GM18861 (cell line): ENCODE measurements around the gene GSE1.

Experiments
- ATAC-seq: cut with Tn5 transposase; IDR thresholded peaks from one replicate; pipeline ENCODE4 v1.9.1; 2021; ENCODE audit not compliant: unreplicated experiment

Gene GSE1

DNA sequence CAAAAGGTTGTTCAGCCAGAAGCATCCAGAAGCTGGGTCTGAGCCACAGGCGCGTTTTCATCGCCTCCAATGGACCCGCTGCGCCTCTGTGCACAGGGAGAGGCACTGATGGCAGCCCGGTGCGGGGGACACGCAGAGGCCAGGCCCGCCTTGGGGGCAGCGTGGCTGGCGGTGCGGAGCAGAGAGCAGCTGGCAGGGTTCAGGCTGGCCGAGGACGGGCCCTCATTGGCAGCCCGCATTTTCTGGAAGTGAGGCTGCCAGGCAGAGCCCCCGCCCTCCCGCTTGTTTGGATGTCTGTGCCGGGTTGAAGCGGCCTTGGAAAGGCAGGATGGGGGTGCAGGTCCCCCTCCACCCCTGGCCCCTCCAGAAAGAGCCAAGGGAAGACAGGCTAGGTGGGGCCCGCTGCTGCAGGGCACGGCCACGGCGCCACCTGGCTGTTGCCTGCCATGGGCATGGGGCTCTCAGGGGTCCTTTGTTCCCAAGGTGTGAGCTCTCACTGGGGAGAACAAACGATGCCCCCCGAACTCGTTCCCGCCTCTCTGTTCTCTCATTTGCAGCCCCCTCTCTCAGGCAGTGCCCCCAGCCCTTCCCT, 18.8 kb downstream of the GSE1 start:
- ATAC-seq = no peak

DNA sequence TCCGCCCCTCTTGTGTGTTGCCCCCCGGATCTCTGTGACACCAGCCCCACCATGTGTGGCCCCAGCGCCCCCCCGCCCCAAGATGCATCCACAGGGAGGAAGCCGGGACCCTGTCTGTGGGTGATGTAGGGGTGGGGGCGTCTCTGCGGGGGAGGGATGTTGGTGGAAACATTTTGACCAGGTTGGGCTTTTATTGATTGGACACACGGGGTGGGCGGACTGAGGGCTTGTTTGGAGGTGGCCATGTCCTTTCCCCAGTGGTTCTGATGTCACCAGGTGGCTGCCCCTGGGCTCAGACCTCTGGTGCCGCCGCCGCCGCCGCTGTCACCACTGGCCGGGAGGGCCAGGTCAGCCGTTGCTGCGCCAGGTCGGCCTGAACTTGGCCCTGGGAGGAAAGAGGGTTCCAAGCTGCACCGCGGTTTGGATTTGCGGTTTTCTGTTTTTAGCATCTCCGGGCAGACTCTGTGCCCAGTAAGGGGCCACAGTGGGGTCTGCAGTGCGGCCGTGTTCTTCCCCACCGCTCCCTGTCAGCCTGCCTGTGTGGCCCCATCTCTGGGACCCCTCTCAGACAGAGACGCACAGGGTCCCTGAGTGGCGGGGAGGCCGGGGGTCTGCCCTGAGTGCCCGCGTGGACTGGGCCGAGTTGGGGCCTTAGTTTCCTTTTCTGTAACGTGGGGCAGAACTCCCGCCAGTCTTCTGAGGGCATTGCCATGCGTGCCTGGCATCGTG, 19.8 kb downstream of the GSE1 start:
- no peak for ATAC-seq

DNA sequence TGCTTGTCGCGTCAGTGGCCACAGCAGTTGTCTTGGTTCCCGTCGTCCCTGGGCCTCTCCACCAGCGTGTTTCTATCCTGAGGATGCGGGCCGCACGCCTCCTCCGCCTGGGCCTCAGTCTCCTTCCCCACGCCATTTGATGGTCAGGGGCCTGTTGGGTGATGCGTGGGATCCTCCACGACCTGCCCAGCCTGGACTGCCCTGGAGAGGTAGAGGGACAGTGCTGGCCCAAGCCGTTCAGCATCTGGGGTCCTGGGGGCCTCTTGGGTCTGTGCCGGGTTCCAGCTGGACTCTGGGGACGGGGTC, 20.3 kb downstream of the GSE1 start:
- ATAC-seq = no peak

DNA sequence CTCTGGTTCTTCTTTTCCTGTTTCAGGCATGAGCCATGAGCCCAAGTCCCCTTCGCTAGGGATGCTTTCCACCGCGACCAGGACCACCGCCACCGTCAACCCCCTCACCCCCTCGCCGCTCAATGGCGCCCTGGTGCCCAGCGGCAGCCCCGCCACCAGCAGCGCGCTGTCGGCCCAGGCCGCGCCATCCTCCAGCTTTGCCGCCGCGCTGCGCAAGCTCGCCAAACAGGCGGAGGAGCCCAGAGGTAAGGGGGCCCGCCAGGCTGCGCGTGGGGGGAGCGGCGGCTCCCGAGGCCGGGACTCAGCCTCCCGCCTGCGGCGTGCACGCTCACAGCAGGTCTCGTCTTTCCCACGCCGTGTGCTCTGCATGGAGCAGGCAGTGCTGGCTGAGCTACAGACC, 20.8 kb downstream of the GSE1 start:
- no peak for ATAC-seq

DNA sequence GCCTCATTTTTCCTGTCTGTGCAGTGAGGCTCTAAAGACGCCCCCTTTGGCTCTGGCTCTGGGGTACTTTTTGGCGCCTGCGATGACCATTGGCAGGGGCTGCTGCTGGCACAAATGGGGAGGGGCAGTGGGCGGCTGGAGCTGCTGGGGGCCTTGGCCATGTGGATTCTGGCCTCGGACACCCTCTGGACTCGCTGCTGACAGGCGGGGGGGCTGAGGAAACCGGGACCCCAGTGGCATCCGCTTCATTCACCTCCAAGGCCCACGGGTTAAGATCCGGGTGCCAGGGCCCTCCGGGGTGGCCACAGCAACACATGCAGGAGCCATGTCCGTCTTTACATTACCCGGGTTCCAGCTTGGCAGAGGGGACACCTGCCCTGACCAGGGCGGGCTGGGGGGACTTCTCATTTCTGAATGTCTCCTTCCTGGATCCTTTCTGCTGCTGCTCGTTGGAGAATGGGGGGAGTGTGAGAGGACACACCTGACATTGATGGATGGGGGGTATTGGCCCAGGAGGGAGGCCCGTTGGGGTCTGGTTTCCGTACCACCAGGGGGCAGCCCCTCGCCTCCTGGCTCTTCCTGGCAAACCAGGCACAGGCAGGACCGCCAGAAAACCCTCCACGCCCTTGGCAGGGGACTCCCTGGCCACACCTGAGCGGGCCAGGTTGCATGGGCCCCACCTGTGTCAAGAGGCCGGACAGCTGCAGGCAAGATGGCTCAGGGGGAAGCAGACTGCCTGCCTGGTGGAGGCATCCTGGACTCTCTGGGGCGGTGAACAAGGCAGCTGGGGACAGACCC, 21.8 kb downstream of the GSE1 start:
- ATAC-seq = no peak

DNA sequence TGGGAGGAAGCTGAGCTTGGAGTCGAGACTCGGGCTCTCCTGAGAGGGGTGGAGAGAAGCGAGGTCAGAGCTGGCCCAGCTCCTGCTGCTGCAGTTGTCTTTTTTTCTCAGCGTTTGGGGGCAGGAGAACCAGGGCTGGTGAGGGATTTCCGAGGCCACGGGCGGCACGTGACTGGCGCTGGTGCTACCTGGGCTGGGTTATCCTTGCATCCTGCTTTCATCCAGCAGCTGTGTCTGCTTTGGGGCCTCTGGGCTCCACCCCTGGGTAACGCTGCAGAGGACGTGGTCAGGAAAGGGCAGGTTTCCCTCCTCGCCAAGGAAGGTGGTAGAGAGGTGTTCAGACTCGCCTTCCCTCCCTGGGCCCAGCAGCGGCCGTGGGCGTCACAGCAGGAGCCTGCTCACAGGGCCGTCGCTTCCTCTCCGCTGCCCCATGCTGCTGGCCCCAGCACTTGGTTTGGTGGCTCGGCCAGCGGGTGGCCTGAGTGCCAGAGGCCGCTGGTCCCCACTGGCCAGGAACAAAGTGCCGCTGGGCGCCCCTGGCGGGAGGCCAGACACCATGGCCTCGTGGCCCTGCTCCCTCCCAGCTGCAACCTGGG, 22.5 kb downstream of the GSE1 start:
- ATAC-seq = no peak

DNA sequence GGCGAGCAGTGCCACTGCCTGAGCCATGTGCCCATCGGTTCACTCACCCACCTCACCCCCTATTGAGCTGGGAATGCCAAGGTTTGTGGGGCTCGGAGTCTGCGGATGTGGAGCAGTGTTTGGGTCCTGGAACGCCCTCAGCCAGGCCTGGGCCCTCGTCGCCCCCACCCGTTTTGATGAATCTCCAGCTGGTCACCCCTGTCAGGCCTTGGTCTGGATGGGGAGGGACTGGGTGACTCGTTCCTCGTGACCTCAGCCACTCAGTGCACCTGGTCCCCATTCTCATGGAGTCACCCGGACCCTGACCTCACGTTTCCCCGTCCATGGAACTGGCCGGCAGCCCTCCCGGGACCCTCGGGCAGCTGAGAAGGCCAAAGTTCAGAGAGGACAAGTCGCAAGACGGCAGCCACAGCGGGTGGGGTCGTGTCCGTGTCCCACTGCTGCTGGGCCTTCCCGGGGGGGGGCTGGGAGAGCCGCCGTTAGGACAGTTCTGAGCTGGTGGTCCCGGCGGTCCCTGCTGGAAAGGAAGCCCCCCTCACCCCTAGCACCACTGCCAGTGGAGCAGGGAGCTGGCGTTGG, 23.2 kb downstream of the GSE1 start:
- no peak for ATAC-seq

DNA sequence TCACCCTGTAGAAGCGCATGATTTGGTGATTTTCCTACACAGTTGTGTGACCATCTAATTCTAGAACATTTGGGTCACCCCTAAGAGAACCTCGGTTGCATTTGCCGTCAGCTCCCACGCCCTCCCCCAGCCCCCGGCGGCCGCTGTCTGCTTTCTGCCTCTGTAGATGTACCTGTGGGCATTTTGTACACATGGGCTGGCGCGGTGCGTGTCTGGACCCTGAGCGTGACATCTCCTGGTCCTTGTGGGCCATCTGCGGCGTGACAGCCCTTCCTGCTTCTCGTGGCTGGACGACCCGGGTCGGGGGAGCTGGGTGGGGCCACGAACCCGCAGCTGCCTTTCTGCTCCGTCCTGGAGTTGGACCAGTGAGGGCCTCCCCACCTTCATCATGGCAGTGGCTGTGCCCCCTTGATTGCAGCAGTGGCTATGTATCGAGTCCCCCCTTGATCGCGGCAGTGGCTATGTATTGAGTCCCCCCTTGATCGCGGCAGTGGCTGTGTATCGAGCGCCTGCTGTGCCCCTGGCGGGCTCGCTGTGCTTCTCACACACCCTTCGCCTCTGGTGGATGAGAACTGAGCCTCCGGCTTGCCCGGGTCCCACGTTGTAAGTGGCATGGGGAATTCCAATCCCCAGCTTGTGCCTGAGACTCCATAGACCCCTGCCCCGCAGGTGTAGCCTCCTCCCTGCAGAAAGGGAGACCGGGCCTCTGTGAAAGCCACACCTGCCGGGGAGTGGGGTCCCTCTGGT, 24.1 kb downstream of the GSE1 start:
- no peak for ATAC-seq

DNA sequence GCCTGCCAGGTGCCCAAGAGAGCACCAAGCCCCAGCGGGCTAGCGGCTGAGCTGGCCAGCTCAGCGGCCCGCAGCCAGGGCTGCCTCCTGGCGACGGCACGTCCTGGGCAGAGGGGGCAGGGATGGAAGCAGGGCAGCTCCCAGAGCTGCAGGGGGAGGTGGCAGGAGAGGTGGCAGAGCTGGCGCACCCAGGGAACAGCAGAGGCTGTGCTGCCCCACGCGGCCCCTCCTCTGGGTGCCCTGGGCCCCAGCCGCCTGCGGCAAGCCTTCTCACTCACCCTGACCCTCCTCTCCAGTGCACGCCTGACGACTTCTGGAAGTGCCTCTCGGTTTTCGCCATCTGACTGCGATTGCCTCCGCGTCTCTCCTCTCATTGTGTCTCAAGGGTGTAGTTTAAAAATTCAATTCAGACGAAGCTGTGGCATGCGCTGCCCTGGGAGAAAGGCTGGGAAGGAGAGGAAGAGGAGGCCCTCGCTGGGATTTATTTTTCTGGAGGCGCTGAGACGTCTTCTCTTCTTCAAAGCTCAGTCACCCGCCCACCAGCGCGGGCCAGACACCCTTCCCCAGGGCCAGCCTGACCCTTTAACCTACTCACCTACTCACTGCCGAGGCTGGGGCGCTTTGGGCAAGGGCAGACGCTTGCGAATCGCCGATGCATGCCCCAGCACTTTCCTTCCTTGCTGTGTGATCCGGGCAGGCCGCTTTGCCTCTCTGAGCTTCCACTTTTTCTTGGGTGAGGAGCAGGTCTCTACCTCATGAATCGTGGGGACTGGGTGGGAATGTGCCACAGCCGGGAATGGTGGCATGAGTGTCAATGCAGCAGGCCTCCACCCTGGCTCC, 24.9 kb downstream of the GSE1 start:
- ATAC-seq = no peak

DNA sequence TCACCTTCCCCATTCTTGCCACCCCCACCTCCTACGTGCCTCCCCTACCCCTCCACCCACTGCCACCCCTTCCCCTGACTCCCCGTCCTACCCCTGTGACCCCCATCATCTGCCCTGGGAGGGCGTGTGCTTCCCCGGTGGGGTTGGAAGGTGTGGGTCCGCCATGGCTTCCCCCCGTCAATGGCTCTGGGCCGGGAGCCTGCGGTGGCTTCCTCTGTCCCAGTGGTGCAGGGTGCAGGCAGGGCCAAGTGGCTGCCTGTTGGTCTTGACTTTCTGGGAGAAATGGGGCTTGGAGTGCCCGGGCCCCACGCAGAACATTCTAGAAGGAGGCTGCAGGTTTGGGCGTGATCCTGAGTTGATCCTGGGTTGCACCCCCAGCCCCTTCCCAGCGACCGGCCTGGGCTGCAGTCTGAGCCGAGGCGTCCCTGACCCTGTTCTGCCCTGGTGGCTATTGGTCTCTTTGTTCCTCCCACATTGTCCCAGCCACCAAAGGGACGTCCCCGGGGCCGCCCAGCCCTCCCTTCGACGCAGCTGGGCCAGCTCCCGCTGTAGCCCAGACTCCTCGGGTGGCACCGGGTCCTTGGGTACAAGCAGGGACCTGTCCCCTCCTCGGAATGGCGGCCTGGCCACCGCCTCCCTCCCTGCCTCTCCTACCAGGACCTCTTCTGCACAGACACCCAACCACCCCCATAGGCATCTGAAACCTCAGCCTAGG, 25.7 kb downstream of the GSE1 start:
- no peak for ATAC-seq

DNA sequence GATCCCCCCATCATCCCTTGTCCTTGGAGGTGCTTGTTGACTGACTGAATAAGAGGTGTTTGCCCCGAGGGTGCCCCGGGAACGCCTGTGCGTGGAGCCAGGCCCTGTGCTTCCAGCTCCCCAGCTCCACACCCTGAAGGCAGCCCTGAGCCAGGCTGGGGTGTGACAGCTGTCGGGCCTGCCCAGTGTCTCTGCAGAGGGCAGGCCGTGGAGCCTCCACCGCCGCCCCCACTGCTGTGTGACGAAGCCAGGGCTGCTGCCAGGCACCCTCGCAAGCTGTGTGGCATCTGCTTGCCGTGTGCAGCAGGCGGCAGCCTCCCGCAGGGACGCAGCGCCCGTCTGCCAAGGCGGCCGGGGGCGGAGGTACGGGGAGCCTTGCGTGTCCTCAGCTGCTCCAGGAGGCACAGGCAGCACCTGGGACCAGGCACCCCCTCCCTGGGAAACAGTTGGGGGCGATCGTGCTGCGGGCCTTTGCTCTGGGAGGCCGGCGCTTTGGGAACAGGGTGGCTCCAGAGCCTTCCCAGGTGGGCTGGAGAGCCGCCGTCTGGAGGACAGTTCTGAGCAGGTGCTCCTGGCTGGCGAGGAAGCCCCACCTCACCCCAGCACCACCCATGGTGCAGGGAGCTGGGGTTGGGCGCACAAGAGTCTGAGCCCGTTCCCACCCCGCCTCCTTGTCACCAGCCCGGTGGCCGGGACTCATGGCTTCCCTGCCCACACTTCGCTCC, 26.6 kb downstream of the GSE1 start:
- ATAC-seq = no peak

DNA sequence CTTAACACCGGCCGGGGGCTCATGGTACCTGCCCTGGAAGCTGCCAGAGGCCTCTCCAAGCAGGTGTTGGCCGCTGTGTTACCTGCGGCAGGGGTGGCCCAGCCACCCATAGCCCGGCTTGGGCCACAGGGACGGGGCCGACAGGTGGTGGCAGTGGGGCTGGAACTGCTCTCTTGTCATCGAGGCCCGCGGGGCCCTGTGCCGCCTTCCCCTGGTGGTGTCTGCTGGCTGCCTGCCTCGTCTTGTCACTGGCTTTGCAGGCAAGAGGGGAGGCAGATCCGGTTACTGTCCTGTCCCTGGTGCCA, 27.1 kb downstream of the GSE1 start:
- ATAC-seq = no peak

DNA sequence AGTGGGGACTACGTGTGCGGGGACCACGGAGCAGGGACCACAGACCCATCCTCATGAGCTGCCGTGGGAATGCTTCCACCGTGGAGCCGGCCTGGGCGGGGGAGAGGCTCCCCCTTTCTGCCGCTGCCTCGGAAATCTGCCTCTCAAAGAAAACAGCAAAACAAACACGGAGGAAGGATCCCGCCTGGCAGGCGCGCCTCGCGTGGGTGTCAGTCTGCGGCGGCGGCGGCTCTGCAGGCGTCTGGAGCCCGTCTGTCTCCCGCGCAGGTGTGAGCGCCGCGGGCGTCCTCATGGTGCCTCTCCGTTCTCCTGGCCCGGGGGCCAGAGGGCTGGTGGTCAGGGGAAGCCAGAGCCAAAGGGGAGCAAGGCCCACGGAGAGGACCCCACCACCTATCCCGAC, 27.5 kb downstream of the GSE1 start:
- ATAC-seq = no peak

DNA sequence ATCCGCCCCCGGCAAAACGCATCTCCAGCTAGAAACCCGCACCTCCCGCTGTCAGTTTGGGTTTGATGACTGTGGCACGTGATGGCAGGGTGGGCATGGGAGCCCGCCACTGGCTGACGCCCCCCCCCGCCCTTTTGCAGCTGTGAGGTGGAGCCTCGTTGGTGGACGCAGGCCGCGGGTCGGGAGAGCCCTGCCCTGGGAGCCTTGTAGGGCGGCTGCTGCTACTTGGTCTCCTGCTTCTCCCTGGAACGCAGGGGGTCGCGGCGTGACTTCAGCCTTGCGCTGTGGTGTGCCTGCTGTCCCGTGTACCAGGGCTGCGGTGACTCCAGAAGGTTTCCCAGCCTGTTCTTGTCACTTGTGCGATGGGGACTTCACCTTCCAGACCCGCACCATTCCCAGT, 28.2 kb downstream of the GSE1 start:
- no peak for ATAC-seq

DNA sequence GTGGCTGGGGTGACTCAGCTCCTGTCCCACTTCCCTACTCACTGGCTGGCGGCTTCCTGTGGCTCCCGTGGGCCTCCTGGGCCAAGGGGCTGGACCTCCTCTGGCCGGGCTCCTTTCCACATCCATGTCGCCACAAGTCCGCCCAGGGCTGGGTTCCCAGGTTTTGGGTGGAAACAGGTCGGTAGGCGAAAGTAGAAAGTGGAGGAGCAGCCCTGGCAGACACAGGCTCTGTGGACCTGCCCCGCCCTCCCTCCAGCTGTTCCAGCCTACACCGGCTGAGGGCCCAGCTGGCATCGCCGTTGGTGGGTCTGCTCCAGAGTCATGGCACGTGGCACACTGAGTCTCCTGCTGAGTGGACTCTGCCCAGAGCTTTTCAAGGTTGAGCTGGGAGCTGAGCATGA, 28.7 kb downstream of the GSE1 start:
- no peak for ATAC-seq

DNA sequence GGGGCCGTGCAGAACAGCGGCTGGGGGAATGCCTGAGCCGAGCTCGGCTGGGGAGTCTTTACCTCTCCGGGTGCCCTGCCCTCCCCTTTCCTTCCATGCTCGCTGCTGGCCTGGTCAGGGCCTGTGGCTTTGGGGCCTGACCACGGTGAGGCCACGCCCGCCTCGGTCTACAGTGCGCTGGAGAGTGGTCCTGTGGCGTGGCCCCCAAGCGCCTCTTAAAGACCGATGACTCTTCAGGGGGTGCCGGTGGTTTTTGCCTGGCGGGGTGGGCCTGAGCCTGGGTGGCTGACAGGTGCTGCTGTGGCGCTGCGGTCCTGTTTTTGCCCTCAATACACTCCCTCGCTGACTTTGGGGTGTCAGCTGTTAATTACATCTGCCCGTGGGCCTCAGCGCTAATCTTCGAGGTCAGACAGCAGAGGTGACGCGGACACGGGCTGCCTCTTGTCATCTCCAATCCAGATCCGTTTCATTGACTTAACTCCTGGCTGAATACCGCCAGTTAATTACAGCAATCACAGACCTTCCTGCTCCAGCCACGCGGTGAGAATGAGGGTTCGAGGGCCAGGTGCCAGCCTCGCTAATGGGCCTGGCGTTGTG, 29.7 kb downstream of the GSE1 start:
- no peak for ATAC-seq

DNA sequence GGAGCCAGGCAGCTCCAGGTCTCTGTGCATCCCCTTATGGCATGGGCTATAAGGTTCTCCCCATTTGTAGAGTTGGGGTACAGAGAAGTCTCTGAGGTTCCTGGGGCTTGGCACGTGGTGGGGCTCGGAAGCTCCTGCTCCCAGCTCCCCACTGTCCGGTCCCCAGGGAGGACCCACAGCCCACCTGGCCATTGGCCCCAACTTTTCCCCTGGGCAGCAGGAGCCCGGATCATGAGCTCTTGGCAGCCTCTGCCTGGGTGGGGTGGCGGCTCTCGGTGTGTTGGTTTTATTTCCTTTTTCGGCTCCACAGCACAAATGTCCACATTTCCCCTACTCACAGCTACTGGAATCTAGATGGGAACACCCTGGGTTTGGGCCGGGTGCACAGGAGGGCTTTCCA, 30.5 kb downstream of the GSE1 start:
- no peak for ATAC-seq

DNA sequence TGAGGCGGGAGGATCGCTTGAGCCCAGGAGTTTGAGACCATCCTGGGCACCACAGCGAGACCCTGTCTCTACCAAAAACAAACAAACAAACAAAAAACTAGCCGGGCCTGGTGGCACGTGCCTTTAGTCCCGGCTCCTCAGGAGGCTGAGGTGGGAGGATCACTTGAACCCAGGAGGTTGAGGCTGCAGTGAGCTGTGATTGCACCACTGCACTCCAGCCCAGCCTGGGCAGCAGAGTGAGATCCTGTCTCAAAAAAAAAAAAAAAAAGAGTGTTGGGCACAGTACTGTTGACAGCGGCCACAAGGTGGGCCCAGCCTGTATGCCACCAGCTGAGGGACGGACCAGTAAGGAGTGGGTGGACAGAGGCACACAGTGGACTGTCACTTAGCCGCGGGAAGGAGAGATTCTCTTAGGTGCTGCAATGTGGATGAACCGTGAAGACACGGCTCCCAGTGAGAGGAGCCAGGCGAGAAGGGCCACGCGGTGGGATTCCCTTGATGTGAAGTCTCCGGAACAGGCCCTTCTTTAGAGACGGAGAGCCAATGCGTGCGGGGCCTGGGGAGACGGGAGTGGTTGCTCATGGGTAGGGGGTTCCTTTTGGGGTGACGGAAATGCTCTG, 31.1 kb downstream of the GSE1 start:
- no peak for ATAC-seq
